Vagina (tissue), 2 donors: Measurements from ENCODE around the gene YPEL4. TPM values are rescaled to one million over a fixed set of nuclear protein-coding genes. Genes with fewer than 3 reads are reported as not detected.
A peak's percentile ranks its signal among the peaks of the same experiment; 100 is the strongest.

Experiments used
- DNase-seq, 2 donors: peaks; one replicate each; pipeline ENCODE4 v3.0.0-alpha.2; 2017; ENCODE audit errors: extremely low spot score in 2 of 2
- H3K27ac ChIP-seq: fragments of 200-600 bp; sonication (generic); one replicate; pipeline ENCODE4 v1.5.1; 2019
- H3K27me3 ChIP-seq: fragments of 200-600 bp; sonication (generic); one replicate; pipeline ENCODE4 v1.5.1; 2019
- H3K36me3 ChIP-seq, 2 donors: fragments of 200-600 bp; sonication (generic); one replicate each; pipeline ENCODE4 v1.5.1; 2017 to 2019
- H3K4me1 ChIP-seq: fragments of 200-600 bp; sonication (generic); one replicate; pipeline ENCODE4 v1.5.1; 2019
- H3K4me3 ChIP-seq, 2 donors: fragments of 200-600 bp; sonication (generic); 1 replicate in 1 of 2; 2 replicates in 1 of 2; pipeline ENCODE4 v1.5.1; 2016 to 2019
- H3K9me3 ChIP-seq: fragments of 200-600 bp; sonication (generic); one replicate; pipeline ENCODE4 v1.5.1; 2019
- POLR2A ChIP-seq, 2 donors: fragments of 450-650 bp; IDR thresholded peaks; one replicate each; pipeline ENCODE4 v1.6.1; 2017; ENCODE audit warnings: antibody characterized with exemption in 2 of 2, mild to moderate bottlenecking in 2 of 2, moderate library complexity in 2 of 2
- POLR2AphosphoS5 ChIP-seq, 2 donors: sonication (generic); formaldehyde crosslinking; IDR thresholded peaks; one replicate each; pipeline ENCODE4 v1.9.0; 2017; ENCODE audit warnings: antibody characterized with exemption in 2 of 2, mild to moderate bottlenecking in 2 of 2, low read depth in 1 of 2; ENCODE audit not compliant: insufficient read depth in 1 of 2
- intact Hi-C: fragments of 100-400 bp; cut with DNase I; formaldehyde crosslinking; loops from one replicate; pipeline ENCODE4 v1.15.1; 2023
- total RNA-seq: library from RNA; depleted of rRNA; stranded (reverse); fragments of >200 nt; gene quantifications from one replicate; pipeline ENCODE4 v1.2.3, GENCODE V29; 2016
- TF ChIP-seq, protein P1 (sequence below), 3 experiments: fragments of 450-650 bp in 2 of 3; fragments of 200-600 bp in 1 of 3; sonication (generic) in 1 of 3; IDR thresholded peaks; one replicate each; pipeline ENCODE4 v1.5.1; 2017 to 2019; ENCODE audit warnings: antibody characterized with exemption in 3 of 3, mild to moderate bottlenecking in 2 of 3, moderate library complexity in 2 of 3

Gene YPEL4
- total RNA-seq, 1 donor from 2014 or later: 2.7 TPM

DNA sequence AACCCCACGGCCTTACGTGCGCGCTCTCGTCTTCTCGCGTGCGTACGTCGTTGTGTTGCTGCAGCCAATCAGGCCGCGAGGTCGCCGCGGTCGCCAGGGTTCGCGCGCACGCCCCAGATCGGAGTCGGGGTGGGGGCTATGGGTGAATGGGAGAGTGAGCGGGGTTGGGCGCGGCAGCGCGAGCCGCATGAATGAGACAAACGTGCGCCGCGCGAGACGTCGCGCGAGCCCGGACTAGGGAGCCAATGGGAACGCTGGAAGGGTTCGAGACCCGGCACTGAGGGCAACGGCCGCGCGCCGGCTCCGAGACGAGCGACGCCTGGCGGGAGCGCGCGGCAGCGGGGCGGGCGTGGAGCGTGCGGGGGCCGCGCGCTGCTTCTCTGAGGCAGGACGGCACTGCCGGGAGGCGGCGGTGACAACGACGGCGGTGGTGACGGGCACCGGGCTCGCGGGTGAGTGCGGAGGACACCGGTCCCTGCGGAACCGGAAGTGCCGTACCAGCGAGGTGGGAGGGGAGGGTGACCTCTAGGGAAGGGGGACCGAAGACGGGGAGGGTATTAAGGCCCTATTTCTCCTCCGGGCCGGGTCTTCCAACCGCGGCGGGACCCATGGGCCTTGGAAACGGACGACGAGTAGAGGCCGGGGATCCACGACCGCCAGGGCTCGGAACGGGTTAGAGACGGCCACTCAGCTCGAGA lies 18.2 kb upstream of the YPEL4 start, which contains the start of gene ZDHHC5:
Gene ZDHHC5, plus strand, starts transcription at position 379 of the 698 bp plus-strand sequence. CDS start 4,977 bp downstream, outside the sequence.
- peaks cover 43% of the 10 kb centered on the region for H3K4me1 ChIP-seq

DNA sequence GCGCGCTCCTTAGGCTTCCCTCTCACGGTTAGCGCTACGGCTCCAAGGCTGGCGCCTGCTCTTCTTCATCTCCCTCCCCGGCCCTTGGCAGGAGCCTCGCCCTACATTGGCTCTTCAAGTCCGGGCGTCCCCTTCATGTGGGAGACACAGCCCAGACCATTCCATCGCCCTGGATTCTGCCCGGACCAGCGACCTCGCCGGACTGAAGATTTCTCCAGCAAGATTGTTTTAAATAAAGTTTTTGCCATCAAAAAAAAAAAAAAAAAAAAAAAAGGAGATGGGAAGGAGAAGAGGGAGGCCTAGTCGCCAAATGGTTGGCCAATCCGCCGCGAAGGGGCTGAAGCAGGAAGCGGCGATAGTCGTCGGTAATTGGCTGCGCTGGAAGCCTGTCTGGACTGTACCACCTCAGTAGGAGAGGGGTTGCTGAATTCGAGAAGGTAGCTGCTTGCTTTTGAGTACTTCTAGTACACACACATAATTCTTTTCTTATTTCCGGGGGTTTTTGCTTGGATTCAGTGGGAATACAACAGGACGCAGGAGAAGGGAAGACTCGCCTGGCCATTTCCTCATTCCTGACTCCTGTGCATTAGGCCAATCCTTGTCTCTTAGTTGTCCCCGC lies 17.5 kb upstream of the YPEL4 start:
- intact Hi-C loops: no loop called here
- peaks cover 0 to 6% of the 10 kb centered on the region in 2 donors for H3K36me3 ChIP-seq
- H3K4me3 ChIP-seq: peak overlapping the region; percentile 92 to 99
- H3K27me3 ChIP-seq: no peaks in the 10 kb centered on the region
- peak in 1 of 2 donors; percentile 98 for DNase-seq
- peak; percentile 82 to 90 for TF ChIP-seq POLR2AphosphoS5 (IDR thresholded peaks at IDR 0.05; ENCODE audit: insufficient read depth in 1 of 2, low read depth in 1 of 2)
- TF ChIP-seq, protein P1, sequence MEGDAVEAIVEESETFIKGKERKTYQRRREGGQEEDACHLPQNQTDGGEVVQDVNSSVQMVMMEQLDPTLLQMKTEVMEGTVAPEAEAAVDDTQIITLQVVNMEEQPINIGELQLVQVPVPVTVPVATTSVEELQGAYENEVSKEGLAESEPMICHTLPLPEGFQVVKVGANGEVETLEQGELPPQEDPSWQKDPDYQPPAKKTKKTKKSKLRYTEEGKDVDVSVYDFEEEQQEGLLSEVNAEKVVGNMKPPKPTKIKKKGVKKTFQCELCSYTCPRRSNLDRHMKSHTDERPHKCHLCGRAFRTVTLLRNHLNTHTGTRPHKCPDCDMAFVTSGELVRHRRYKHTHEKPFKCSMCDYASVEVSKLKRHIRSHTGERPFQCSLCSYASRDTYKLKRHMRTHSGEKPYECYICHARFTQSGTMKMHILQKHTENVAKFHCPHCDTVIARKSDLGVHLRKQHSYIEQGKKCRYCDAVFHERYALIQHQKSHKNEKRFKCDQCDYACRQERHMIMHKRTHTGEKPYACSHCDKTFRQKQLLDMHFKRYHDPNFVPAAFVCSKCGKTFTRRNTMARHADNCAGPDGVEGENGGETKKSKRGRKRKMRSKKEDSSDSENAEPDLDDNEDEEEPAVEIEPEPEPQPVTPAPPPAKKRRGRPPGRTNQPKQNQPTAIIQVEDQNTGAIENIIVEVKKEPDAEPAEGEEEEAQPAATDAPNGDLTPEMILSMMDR (IDR thresholded peaks at IDR 0.05): no peak
- no peaks in the 10 kb centered on the region for H3K9me3 ChIP-seq
- H3K27ac ChIP-seq: peak overlapping the region; percentile 98
- peaks cover 36% of the 10 kb centered on the region for H3K4me1 ChIP-seq

More for the DNA sequence above, 18.2 kb upstream of the YPEL4 start, which contains the start of gene ZDHHC5:
- TF ChIP-seq, protein P1 (IDR thresholded peaks at IDR 0.05): peak; percentile 46 to 54 (median 49)
- peak in 1 of 2 donors; percentile 51 for TF ChIP-seq POLR2A (IDR thresholded peaks at IDR 0.05)
- peak in 1 of 2 donors; percentile 76 for TF ChIP-seq POLR2AphosphoS5 (IDR thresholded peaks at IDR 0.05; ENCODE audit: insufficient read depth in 1 of 2, low read depth in 1 of 2)
- Histone ChIP-seq H3K27ac (peak within 1 kb of the TSS; percentile 98), H3K4me3 (peak within 1 kb of the TSS; percentile 92 to 99), H3K27me3 (no peaks in the 10 kb centered on the region), H3K9me3 (no peaks in the 10 kb centered on the region), H3K36me3 (peaks cover 0 to 11% of the 10 kb centered on the region in 2 donors)
- peak; percentile 98 to 100 for DNase-seq
- intact Hi-C loops: no loop called here

DNA sequence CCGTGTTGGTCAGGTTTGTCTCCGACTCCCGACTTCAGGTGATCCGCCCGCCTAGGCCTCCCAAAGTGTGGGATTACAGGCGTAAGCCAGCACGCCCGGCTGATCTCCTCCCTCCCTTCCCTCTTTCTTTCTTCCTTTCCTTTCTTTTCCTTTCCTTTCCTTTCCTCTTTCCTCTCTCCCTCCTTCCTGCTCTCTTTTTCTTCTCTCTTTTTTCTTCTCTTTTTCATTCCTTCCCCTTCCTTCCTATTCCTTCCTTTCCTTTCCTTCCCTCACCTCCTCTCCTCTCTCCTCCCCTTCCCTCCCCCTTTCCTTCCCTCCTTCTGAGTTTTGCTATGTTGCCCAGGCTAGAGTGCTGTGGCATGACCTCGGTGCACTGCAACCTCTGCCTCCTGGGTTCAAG lies 14.3 kb upstream of the YPEL4 start:
- no peak overlapping the region for H3K27ac ChIP-seq
- TF ChIP-seq POLR2A (IDR thresholded peaks at IDR 0.05) (no peak), POLR2AphosphoS5 (IDR thresholded peaks at IDR 0.05; ENCODE audit: insufficient read depth in 1 of 2, low read depth in 1 of 2) (no peak)
- TF ChIP-seq, protein P1 (IDR thresholded peaks at IDR 0.05): no peak

DNA sequence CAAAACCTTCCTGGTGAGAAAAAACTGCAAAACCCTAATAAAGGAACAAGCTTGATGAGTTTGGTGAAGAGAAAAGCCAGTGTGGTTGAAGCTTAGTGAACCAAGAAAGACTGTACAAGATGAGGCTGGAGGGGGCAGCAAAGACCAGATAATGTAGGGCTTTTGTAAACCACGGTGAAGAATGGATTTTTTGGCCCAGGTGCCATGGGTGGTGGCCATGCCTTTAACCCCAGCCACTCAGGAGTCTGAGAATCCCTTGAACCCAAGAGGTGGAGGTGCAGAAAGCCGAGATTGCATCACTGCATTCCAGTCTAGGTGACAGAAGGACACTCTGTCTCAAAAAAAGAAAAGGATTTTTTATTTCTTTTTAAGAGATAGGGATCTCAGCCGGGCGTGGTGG lies 13.2 kb upstream of the YPEL4 start:
- H3K4me1 ChIP-seq: peaks cover 25% of the 10 kb centered on the region
- no peak for DNase-seq
- intact Hi-C loops: no loop called here
- no peaks in the 10 kb centered on the region for H3K27me3 ChIP-seq
- TF ChIP-seq POLR2A (IDR thresholded peaks at IDR 0.05) (no peak), POLR2AphosphoS5 (IDR thresholded peaks at IDR 0.05; ENCODE audit: insufficient read depth in 1 of 2, low read depth in 1 of 2) (peak in 1 of 2 donors; percentile 16)
- TF ChIP-seq, protein P1 (IDR thresholded peaks at IDR 0.05): no peak
- peaks cover 0 to 28% of the 10 kb centered on the region in 2 donors for H3K36me3 ChIP-seq
- H3K4me3 ChIP-seq: no peak overlapping the region
- no peak overlapping the region for H3K27ac ChIP-seq
- H3K9me3 ChIP-seq: no peaks in the 10 kb centered on the region

More for the DNA sequence above, 14.3 kb upstream of the YPEL4 start:
- Histone ChIP-seq H3K4me1 (peaks cover 20% of the 10 kb centered on the region), H3K27me3 (no peaks in the 10 kb centered on the region), H3K36me3 (peaks cover 0 to 28% of the 10 kb centered on the region in 2 donors), H3K4me3 (no peak overlapping the region), H3K9me3 (no peaks in the 10 kb centered on the region)
- intact Hi-C loops: no loop called here
- DNase-seq: no peak
